Fibroblast of skin of abdomen (primary cell): Measurements from ENCODE around the gene TCTN1.
A peak's percentile ranks its signal among the peaks of the same experiment; 100 is the strongest.

Source experiments
- DNase-seq: peaks from one replicate; pipeline ENCODE4 v3.0.0-alpha.2; 2013

The TCTN1 gene

DNA sequence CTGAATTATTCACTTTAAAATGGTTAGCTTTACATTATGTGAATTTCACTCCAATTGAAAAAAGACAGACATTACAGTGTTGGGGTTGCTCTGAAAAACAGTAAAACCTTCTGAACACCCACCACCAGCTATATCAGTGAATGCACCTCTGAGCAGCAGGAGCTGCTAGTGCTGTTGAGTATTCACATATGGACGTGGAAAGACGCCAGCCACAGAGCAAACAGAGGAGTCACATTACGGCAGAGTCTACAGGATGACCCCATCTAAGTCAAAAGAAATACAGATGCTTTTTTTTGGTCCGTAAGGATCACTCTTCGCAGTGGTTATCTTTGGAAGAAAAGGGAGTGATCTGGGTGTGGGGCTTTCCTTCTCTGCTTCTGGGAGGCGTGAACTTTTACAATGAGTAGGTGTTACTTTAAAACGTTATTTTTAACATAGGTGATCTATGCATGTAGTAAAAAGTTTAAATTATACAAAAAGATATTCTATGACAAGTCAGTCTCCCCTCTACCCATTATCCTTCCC, 70.4 kb downstream of the TCTN1 start:
- DNase-seq: no peak

GRCh38 chr12:110686294-110686903, 72.5 kb downstream of the TCTN1 start:
- DNase-seq: no peak

DNA sequence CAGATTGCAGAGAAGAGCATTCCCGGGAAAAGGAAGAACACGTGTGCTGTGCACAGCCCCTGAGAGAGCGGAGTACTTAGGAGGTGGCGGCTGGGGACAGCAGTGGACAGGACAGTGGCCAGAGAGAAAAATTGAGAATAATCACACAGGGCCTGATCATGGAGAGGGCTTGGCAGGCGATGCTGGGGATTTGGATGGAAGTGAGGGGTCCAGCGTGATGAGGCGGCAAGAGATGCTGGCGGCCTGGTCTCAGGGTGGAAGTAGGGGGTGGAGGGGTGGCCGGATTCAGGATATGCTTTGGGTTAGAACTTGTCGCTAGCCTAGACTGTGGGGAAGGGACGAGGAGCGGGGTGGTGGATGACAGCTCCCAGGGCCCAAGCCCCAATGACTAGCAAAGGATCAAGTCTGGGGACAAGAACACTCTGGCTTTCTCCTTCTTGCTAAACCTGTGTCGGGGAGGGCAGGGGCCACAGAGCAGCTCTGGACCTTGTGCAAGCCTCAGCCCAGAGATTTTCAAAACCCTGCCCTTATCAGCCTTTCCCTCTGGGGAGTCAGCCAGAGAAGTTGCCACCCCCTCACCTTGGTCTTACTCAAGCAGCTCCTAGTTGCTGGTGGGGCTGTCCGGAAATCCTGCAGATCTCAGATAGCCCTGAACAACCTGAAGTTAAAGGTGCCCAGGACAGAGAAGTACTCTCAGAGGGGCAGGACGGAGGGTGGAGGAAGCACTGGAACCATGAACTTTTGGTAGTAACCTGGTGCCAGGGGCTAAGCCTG, 73.7 kb downstream of the TCTN1 start:
- no peak for DNase-seq

- peak; percentile 5 for DNase-seq
These were observed 74.7 kb downstream of the TCTN1 start, which contains the start of gene HVCN1 for GRCh38 chr12:110688446-110689280. Gene HVCN1 (minus strand): TSS chr12:110689115. CDS start chr12:110683245, 5,870 bp downstream.

DNA sequence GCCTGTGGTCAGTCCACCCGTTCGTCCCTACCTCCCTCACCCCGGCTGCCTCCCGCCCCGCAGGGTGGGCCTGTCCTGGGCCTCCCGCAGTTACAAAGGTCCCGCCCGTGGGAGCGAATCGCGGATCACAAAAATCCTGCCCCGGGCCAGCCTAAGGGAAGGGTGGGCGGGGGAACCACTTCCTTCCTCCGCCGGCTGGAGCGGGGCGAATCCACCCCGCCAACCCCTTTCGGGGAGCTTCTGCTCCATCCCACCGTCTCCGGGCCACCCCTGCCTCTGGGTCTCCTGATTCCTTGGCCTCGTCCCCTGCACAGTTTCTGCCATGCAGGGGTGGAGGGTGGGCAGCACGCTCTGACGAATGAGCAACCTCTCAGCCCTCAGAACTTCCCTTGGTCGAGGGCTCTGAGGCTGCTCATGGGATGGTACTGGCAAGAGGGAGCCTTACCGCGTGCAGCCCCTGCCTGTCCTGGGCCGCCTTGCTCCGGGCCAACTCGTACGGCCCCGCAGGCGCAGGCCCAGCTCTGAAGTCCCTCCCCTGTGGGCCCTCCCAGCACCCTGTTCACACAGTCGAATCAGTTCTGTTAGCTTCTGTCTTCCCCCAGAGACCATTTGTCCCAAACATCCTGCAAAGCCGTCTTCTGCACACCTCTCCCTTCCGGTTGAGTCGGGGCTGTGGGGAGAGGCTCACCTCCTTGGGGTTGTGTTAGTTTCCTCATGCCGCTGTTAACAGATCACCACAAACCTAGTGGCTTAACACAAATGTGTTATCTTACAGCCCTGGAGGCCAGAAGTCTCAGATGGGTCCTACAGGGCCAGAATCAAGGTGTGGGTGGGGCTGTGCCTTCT, 75.6 kb downstream of the TCTN1 start:
- peak; percentile 34 for DNase-seq

GRCh38 chr12:110690127-110690430, 76.2 kb downstream of the TCTN1 start:
- no peak for DNase-seq

DNA sequence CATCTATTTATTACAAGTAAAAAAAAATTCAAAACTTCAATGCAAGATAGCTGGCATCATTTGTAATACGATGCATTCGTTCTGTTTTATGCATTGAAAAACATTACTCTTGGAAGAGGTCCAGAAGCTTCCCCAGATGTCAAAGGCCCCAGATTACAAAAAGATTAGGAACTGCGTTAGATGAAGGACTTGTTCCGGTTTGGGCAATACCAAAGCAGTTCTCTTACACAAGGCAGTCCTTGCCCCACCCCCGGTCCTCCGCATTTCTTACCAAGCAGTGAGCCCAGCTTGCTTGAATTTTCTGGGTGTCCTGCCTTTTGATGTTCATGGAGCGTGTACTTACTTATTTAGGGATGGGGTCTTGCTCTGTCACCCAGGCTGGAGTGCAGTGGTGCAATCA, 79.8 kb downstream of the TCTN1 start:
- no peak for DNase-seq

- DNase-seq: no peak
These were observed 80.5 kb downstream of the TCTN1 start for GRCh38 chr12:110694330-110694901.

- DNase-seq: no peak
These were observed 82.4 kb downstream of the TCTN1 start for GRCh38 chr12:110696283-110696682.

- no peak for DNase-seq
These were observed 83.3 kb downstream of the TCTN1 start for GRCh38 chr12:110697236-110697635.

- DNase-seq: peak; percentile 57
These were observed 84.4 kb downstream of the TCTN1 start for GRCh38 chr12:110698171-110698902.
